Activated CD4-positive, alpha-beta T cell treated with anti-CD3 and anti-CD28 coated beads, Interleukin-2, amount 10 ng/mL, durations not matched to agents 24 days and 14 days (primary cell): ENCODE measurements around the gene PTPN6. TPM values are rescaled to one million over a fixed set of nuclear protein-coding genes. Genes with fewer than 3 reads are reported as not detected.
A peak's percentile ranks its signal among the peaks of the same experiment; 100 is the strongest.

ENCODE experiments used
- DNase-seq: peaks from one replicate; pipeline ENCODE4 v3.0.0; 2022
- H3K27ac Mint-ChIP-seq: one replicate; pipeline ENCODE4 v1.8.0; 2022; ENCODE audit warnings: mild to moderate bottlenecking, mixed read lengths
- H3K27me3 Mint-ChIP-seq: one replicate; pipeline ENCODE4 v1.8.0; 2022; ENCODE audit warnings: mixed read lengths
- H3K36me3 Mint-ChIP-seq: one replicate; pipeline ENCODE4 v1.8.0; 2022; ENCODE audit warnings: low read depth, mild to moderate bottlenecking, mixed read lengths
- H3K4me1 Mint-ChIP-seq: one replicate; pipeline ENCODE4 v1.8.0; 2021; ENCODE audit warnings: mixed read lengths
- H3K4me3 Mint-ChIP-seq: one replicate; pipeline ENCODE4 v1.8.0; 2022; ENCODE audit warnings: mild to moderate bottlenecking, moderate library complexity, mixed read lengths
- H3K9me3 Mint-ChIP-seq: one replicate; pipeline ENCODE4 v1.8.0; 2021; ENCODE audit warnings: mixed read lengths
- intact Hi-C: fragments of 100-400 bp; cut with micrococcal nuclease; formaldehyde crosslinking; loops from one replicate; pipeline ENCODE4 v1.15.1; 2023
- total RNA-seq: library from RNA; stranded (reverse); gene quantifications from 2 replicates; pipeline ENCODE4 v1.2.3, GENCODE V29; 2022

Gene PTPN6
- total RNA-seq, 1 donor from 2014 or later = 355 TPM

- intact Hi-C loops = no loop called here
- H3K27me3 Mint-ChIP-seq = no peaks in the 10 kb centered on the region
- peak overlapping the region; percentile 99 for H3K4me3 Mint-ChIP-seq
- H3K4me1 Mint-ChIP-seq = peaks cover 49% of the 10 kb centered on the region
- H3K9me3 Mint-ChIP-seq = no peaks in the 10 kb centered on the region
- DNase-seq = no peak
- peaks cover 40% of the 10 kb centered on the region for H3K36me3 Mint-ChIP-seq
- H3K27ac Mint-ChIP-seq = no peak overlapping the region
These were observed 34.5 kb upstream of the PTPN6 start for GRCh38 chr12:6916426-6917200.

GRCh38 chr12:6917491-6918231, 33.5 kb upstream of the PTPN6 start:
- Mint-ChIP-seq H3K4me1 (peaks cover 53% of the 10 kb centered on the region), H3K27ac (no peak overlapping the region), H3K9me3 (no peaks in the 10 kb centered on the region), H3K27me3 (no peaks in the 10 kb centered on the region), H3K36me3 (peaks cover 49% of the 10 kb centered on the region), H3K4me3 (no peak overlapping the region)
- intact Hi-C loops = no loop called here
- no peak for DNase-seq

DNA sequence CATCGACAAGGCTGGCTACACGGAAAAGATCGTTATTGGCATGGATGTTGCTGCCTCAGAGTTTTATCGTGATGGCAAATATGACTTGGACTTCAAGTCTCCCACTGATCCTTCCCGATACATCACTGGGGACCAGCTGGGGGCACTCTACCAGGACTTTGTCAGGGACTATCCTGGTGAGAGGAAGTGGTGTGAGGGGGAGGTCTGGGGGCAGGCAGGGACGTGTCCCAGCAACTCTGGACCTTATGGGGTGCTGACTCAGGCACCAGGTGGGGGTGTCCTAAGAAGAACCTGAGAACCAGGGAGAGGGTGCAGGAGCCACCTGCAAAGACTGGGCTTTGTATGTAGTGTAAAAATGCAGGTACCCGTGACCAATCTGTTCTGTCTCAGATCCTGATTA, 31.6 kb upstream of the PTPN6 start:
- H3K4me1 Mint-ChIP-seq = peaks cover 55% of the 10 kb centered on the region
- peaks cover 65% of the 10 kb centered on the region for H3K36me3 Mint-ChIP-seq
- no peaks in the 10 kb centered on the region for H3K27me3 Mint-ChIP-seq
- intact Hi-C loops = no loop called here
- no peaks in the 10 kb centered on the region for H3K9me3 Mint-ChIP-seq
- H3K4me3 Mint-ChIP-seq = no peak overlapping the region
- peak overlapping the region; percentile 62 for H3K27ac Mint-ChIP-seq
- no peak for DNase-seq

DNA sequence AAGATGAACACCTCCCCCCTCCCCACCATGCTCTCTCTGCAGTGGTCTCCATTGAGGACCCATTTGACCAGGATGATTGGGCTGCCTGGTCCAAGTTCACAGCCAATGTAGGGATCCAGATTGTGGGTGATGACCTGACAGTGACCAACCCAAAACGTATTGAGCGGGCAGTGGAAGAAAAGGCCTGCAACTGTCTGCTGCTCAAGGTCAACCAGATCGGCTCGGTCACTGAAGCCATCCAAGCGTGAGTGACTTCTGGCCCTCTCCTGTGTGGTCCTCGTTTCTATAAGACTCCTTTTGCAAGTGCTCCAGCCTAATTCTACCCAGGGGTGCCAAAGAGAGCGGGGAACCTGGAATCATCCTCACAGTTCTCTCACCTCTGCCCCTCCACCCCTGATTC, 29.6 kb upstream of the PTPN6 start:
- H3K27me3 Mint-ChIP-seq = no peaks in the 10 kb centered on the region
- DNase-seq = no peak
- H3K4me1 Mint-ChIP-seq = peaks cover 44% of the 10 kb centered on the region
- no peak overlapping the region for H3K27ac Mint-ChIP-seq
- H3K4me3 Mint-ChIP-seq = no peak overlapping the region
- H3K9me3 Mint-ChIP-seq = no peaks in the 10 kb centered on the region
- intact Hi-C loops = loop anchor here (5.0 kb wide), 1 partner anchor 96 kb away; the partner anchor contains the start of gene LPCAT3
- peaks cover 55% of the 10 kb centered on the region for H3K36me3 Mint-ChIP-seq

DNA sequence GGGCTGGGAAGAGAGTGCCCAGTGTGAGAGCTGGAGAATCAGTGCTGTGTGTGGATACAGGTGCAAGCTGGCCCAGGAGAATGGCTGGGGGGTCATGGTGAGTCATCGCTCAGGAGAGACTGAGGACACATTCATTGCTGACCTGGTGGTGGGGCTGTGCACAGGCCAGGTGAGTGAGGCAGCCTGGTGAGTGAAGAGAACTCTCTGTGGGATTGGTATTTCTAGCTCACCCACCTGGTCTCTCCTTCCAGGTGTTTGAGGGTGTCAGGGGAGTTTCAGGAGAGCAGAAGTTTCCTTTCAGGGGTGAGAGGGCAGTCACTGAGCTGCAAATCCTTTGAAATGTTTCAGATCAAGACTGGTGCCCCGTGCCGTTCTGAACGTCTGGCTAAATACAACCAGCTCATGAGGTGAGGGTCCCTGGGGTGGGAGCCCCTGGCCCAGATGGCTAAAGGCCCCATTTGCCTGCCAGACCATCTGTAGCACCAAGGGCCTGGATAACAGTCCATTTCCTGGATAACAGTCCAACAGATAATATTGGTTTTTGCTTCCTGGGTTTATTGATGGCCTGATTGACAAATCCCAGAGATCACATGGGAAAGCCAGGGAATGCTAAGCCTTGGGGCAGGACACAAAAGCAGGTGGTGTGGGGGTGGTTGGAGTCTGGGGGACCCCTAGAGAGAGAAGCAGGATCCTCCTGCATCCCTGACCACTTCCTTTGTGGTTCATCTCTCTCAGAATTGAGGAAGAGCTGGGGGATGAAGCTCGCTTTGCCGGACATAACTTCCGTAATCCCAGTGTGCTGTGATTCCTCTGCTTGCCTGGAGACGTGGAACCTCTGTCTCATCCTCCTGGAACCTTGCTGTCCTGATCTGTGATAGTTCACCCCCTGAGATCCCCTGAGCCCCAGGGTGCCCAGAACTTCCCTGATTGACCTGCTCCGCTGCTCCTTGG, 28.9 kb upstream of the PTPN6 start:
- Mint-ChIP-seq H3K4me1 (peaks cover 46% of the 10 kb centered on the region), H3K27me3 (no peaks in the 10 kb centered on the region), H3K27ac (no peak overlapping the region), H3K36me3 (peaks cover 51% of the 10 kb centered on the region), H3K4me3 (no peak overlapping the region), H3K9me3 (no peaks in the 10 kb centered on the region)
- no peak for DNase-seq
- intact Hi-C loops = loop anchor here (5.0 kb wide), 1 partner anchor 95 kb away; the partner anchor contains the start of gene LPCAT3

- Mint-ChIP-seq H3K4me1 (peaks cover 42% of the 10 kb centered on the region), H3K27me3 (no peaks in the 10 kb centered on the region), H3K36me3 (peaks cover 46% of the 10 kb centered on the region), H3K9me3 (no peaks in the 10 kb centered on the region), H3K27ac (peak overlapping the region; percentile 71), H3K4me3 (no peak overlapping the region)
- intact Hi-C loops = loop anchor here (5.0 kb wide), 1 partner anchor 94 kb away; the partner anchor contains the start of gene LPCAT3
- DNase-seq = no peak
These were observed 28.0 kb upstream of the PTPN6 start for GRCh38 chr12:6923003-6923732.

GRCh38 chr12:6923851-6924250, 27.3 kb upstream of the PTPN6 start:
- peaks cover 46% of the 10 kb centered on the region for H3K4me1 Mint-ChIP-seq
- no peaks in the 10 kb centered on the region for H3K9me3 Mint-ChIP-seq
- no peak for DNase-seq
- intact Hi-C loops = loop anchor here (1.0 to 5.0 kb wide), 5 partner anchors 14 to 185 kb away; partner anchors contain the start of genes C1RL, LPCAT3 and LRRC23
- H3K27ac Mint-ChIP-seq = peak overlapping the region; percentile 72
- H3K27me3 Mint-ChIP-seq = no peaks in the 10 kb centered on the region
- H3K4me3 Mint-ChIP-seq = no peak overlapping the region
- H3K36me3 Mint-ChIP-seq = peaks cover 49% of the 10 kb centered on the region

GRCh38 chr12:6925239-6925539, 26.0 kb upstream of the PTPN6 start:
- intact Hi-C loops = loop anchor here (2.0 kb wide), 1 partner anchor 184 kb away; the partner anchor contains the start of gene C1RL
- Mint-ChIP-seq H3K36me3 (peaks cover 39% of the 10 kb centered on the region), H3K4me3 (peak overlapping the region; percentile 69), H3K27ac (peak overlapping the region; percentile 59), H3K9me3 (no peaks in the 10 kb centered on the region), H3K27me3 (no peaks in the 10 kb centered on the region), H3K4me1 (peaks cover 50% of the 10 kb centered on the region)
- no peak for DNase-seq

GRCh38 chr12:6925540-6926279, 25.4 kb upstream of the PTPN6 start:
- DNase-seq = no peak
- no peaks in the 10 kb centered on the region for H3K9me3 Mint-ChIP-seq
- H3K27me3 Mint-ChIP-seq = no peaks in the 10 kb centered on the region
- peaks cover 41% of the 10 kb centered on the region for H3K36me3 Mint-ChIP-seq
- H3K4me1 Mint-ChIP-seq = peaks cover 52% of the 10 kb centered on the region
- intact Hi-C loops = loop anchor here (2.0 kb wide), 1 partner anchor 183 kb away; the partner anchor contains the start of gene C1RL
- peak overlapping the region; percentile 97 for H3K4me3 Mint-ChIP-seq
- H3K27ac Mint-ChIP-seq = peak overlapping the region; percentile 59

GRCh38 chr12:6927379-6928021, 23.7 kb upstream of the PTPN6 start, which contains the start of gene ATN1:
Gene ATN1, plus strand, starts transcription at chr12:6927959. Its CDS starts 6,043 bp downstream, at chr12:6934002.
- DNase-seq = peak; percentile 87
- H3K9me3 Mint-ChIP-seq = no peaks in the 10 kb centered on the region
- peaks cover 28% of the 10 kb centered on the region for H3K36me3 Mint-ChIP-seq
- H3K27ac Mint-ChIP-seq = peak within 1 kb of the TSS; percentile 97
- H3K4me3 Mint-ChIP-seq = peak within 1 kb of the TSS; percentile 97
- intact Hi-C loops = no loop called here
- H3K4me1 Mint-ChIP-seq = peaks cover 56% of the 10 kb centered on the region
- H3K27me3 Mint-ChIP-seq = no peaks in the 10 kb centered on the region

- H3K27ac Mint-ChIP-seq = peak overlapping the region; percentile 90
- no peak for DNase-seq
- no peaks in the 10 kb centered on the region for H3K27me3 Mint-ChIP-seq
- peaks cover 56% of the 10 kb centered on the region for H3K4me1 Mint-ChIP-seq
- H3K9me3 Mint-ChIP-seq = no peaks in the 10 kb centered on the region
- H3K4me3 Mint-ChIP-seq = peak overlapping the region; percentile 96
- intact Hi-C loops = no loop called here
- H3K36me3 Mint-ChIP-seq = peaks cover 25% of the 10 kb centered on the region
These were observed 23.0 kb upstream of the PTPN6 start for GRCh38 chr12:6928022-6928702.
